Osteoblast (primary cell): ENCODE data around the gene PXMP4. TPM values are rescaled to one million over a fixed set of nuclear protein-coding genes. Genes with fewer than 3 reads are reported as not detected.

Experiments used
- DNase-seq: peaks from one replicate; pipeline ENCODE4 v3.0.0; 2011; ENCODE audit warnings: low spot score, mixed read lengths; ENCODE audit not compliant: insufficient read length; ENCODE audit errors: missing footprints
- H2AFZ ChIP-seq: 2 replicates; pipeline ENCODE4 v1.6.0; 2011; ENCODE audit warnings: mild to moderate bottlenecking, low read length
- H3K27ac ChIP-seq: 2 replicates; pipeline ENCODE4 v1.5.1; 2011; ENCODE audit warnings: mild to moderate bottlenecking, low read depth, low read length, moderate library complexity
- H3K27me3 ChIP-seq: 2 replicates; pipeline ENCODE4 v1.6.0; 2012; ENCODE audit warnings: mild to moderate bottlenecking, control low read depth, inconsistent platforms, low read length, moderate library complexity; ENCODE audit not compliant: insufficient read depth
- H3K36me3 ChIP-seq: 2 replicates; pipeline ENCODE4 v1.5.1; 2011; ENCODE audit warnings: mild to moderate bottlenecking, low read length, control low read depth, moderate library complexity; ENCODE audit not compliant: insufficient read depth
- H3K4me1 ChIP-seq: 2 replicates; pipeline ENCODE4 v1.5.1; 2011; ENCODE audit warnings: mild to moderate bottlenecking, low read length, control low read depth, moderate library complexity; ENCODE audit not compliant: insufficient read depth
- H3K4me2 ChIP-seq: 2 replicates; pipeline ENCODE4 v1.6.0; 2011; ENCODE audit warnings: mild to moderate bottlenecking, low read length; ENCODE audit not compliant: insufficient read depth
- H3K4me3 ChIP-seq: fragments of 200-600 bp; sonication (generic); 3 replicates; pipeline ENCODE4 v1.5.1; 2012; ENCODE audit warnings: mild to moderate bottlenecking, low read length, inconsistent platforms; ENCODE audit not compliant: insufficient read depth
- H3K79me2 ChIP-seq: 2 replicates; pipeline ENCODE4 v1.6.0; 2012; ENCODE audit warnings: mild to moderate bottlenecking, low read length, control low read depth, inconsistent platforms; ENCODE audit not compliant: insufficient read depth
- H3K9me3 ChIP-seq: 2 replicates; pipeline ENCODE4 v1.5.1; 2011; ENCODE audit warnings: low read depth, low read length, control low read depth
- H4K20me1 ChIP-seq: 2 replicates; pipeline ENCODE4 v1.6.0; 2012; ENCODE audit warnings: mild to moderate bottlenecking, low read length, control low read depth; ENCODE audit not compliant: insufficient read depth
- CTCF ChIP-seq: IDR thresholded peaks from 2 replicates; pipeline ENCODE4 v1.5.1; 2011; ENCODE audit warnings: mild to moderate bottlenecking, low read depth, low read length, moderate library complexity; ENCODE audit errors: extremely low read depth
- total RNA-seq: library from RNA; depleted of rRNA; stranded (reverse); fragments of >200 nt; gene quantifications from 2 replicates; pipeline ENCODE4 v1.2.3, GENCODE V29; 2012

PXMP4 gene
- total RNA-seq, 1 donor: 5.1 TPM

DNA sequence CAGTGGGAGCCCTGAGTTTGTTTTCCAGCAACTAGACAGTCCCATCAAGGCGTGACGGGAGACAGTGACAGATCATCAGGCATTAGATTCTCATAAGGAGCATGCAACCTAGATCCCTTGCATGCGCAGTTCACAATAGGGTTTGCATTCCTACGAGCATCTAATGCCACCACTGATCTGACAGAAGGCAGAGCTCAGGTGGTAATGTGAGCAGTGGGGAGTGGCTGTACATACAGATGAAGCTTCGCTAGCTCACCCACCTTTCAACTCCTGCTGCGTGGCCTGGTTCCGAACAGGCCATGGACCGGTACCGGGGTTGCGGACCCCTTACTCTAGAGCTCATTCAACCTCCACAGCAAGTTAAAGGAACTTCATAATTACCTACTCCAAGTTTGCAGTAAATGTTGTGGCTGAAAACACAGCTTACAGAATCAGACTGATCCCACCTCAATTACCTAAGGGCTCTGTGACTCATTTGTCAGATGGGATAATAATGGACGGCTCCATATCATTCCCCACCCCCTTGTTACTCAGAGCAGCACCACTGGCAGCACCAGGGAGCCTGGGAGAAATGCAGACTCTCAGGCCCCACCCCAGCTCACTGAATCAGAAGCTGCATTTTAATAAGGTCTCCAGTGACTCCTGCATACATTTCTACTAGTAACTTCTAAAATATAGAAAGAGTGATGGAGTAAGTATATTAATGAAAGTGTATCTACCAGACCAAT is 15.7 kb downstream of the PXMP4 start:
- TF ChIP-seq CTCF: no peak
- peak; percentile 46 for DNase-seq

GRCh38 chr20:33703498-33704137 is 16.5 kb downstream of the PXMP4 start:
- DNase-seq: peak; percentile 61
- no peak overlapping the region for H3K27ac ChIP-seq
- no peaks in the 10 kb centered on the region for H3K9me3 ChIP-seq
- H3K36me3 ChIP-seq: peaks cover 7% of the 10 kb centered on the region
- no peak overlapping the region for H2AFZ ChIP-seq
- no peaks in the 10 kb centered on the region for H3K4me1 ChIP-seq
- no peak overlapping the region for H3K4me3 ChIP-seq
- no peak for TF ChIP-seq CTCF
- H3K4me2 ChIP-seq: no peak overlapping the region
- H4K20me1 ChIP-seq: no peaks in the 10 kb centered on the region
- no peaks in the 10 kb centered on the region for H3K79me2 ChIP-seq
- no peaks in the 10 kb centered on the region for H3K27me3 ChIP-seq

More for the DNA sequence above, 15.7 kb downstream of the PXMP4 start:
- no peaks in the 10 kb centered on the region for H3K79me2 ChIP-seq
- H3K4me1 ChIP-seq: no peaks in the 10 kb centered on the region
- H3K4me3 ChIP-seq: no peak overlapping the region
- H3K9me3 ChIP-seq: no peaks in the 10 kb centered on the region
- H4K20me1 ChIP-seq: no peaks in the 10 kb centered on the region
- peaks cover 7% of the 10 kb centered on the region for H3K36me3 ChIP-seq
- H2AFZ ChIP-seq: no peak overlapping the region
- H3K27ac ChIP-seq: no peak overlapping the region
- no peaks in the 10 kb centered on the region for H3K27me3 ChIP-seq
- H3K4me2 ChIP-seq: no peak overlapping the region

- Histone ChIP-seq H3K4me1 (no peaks in the 10 kb centered on the region), H3K27me3 (no peaks in the 10 kb centered on the region), H4K20me1 (no peaks in the 10 kb centered on the region), H2AFZ (no peak overlapping the region), H3K4me2 (no peak overlapping the region), H3K9me3 (no peaks in the 10 kb centered on the region), H3K27ac (no peak overlapping the region), H3K4me3 (no peak overlapping the region), H3K79me2 (no peaks in the 10 kb centered on the region), H3K36me3 (peaks cover 7% of the 10 kb centered on the region)
- no peak for TF ChIP-seq CTCF
- no peak for DNase-seq
Observed at GRCh38 chr20:33702861-33703260, 17.2 kb downstream of the PXMP4 start.
